GM12891 (cell line): ENCODE measurements around the gene SNAP29.
"Not testable (repeated sequence)": the region's sequence is repeated elsewhere in the genome, so short reads cannot be mapped to it uniquely, and the experiment has no call there.

Source experiments
- DNase-seq: peaks from one replicate; pipeline ENCODE4 v3.0.0; 2011; ENCODE audit warnings: low spot score; ENCODE audit not compliant: insufficient read length
- FAIRE-seq: peaks from 2 replicates; lab custom pipeline; 2011; peaks lifted over from hg19 to GRCh38; lab: Jason Lieb, UNC
- PAX5 ChIP-seq: IDR thresholded peaks from 2 replicates; pipeline ENCODE4 v1.6.1; 2011; ENCODE audit warnings: low read length, moderate library complexity, mild to moderate bottlenecking; ENCODE audit not compliant: insufficient read depth, severe bottlenecking
- POLR2A ChIP-seq: IDR thresholded peaks from 2 replicates; pipeline ENCODE4 v1.6.1; 2011; ENCODE audit warnings: low read depth, low read length, control low read depth
- POLR2AphosphoS5 ChIP-seq: IDR thresholded peaks from 2 replicates; pipeline ENCODE4 v1.6.1; 2011; ENCODE audit warnings: low read depth, low read length, control low read depth
- POU2F2 ChIP-seq: IDR thresholded peaks from 2 replicates; pipeline ENCODE4 v1.6.1; 2011; ENCODE audit warnings: low read depth, mild to moderate bottlenecking, control low read depth, low read length, moderate library complexity
- SPI1 ChIP-seq: IDR thresholded peaks from 2 replicates; pipeline ENCODE4 v1.6.1; 2011; ENCODE audit warnings: low read depth, low read length, control low read depth
- TAF1 ChIP-seq: IDR thresholded peaks from 2 replicates; pipeline ENCODE4 v1.6.1; 2011; ENCODE audit warnings: low read depth, low read length, control low read depth

SNAP29 gene

GRCh38 chr22:20833225-20833665, 25.6 kb upstream of the SNAP29 start:
- TF ChIP-seq PAX5 (no peak), POLR2AphosphoS5 (no peak), POU2F2 (no peak), TAF1 (no peak), SPI1 (no peak), POLR2A (no peak)
- DNase-seq (no peak), FAIRE-seq (no peak)

GRCh38 chr22:20834206-20834605, 24.6 kb upstream of the SNAP29 start:
- DNase-seq = no peak
- no peak for TF ChIP-seq PAX5
- TF ChIP-seq SPI1 = no peak
- TF ChIP-seq POLR2AphosphoS5 = no peak
- no peak for TF ChIP-seq TAF1
- TF ChIP-seq POU2F2 = no peak
- TF ChIP-seq POLR2A = no peak
- no peak for FAIRE-seq

- no peak for FAIRE-seq
- no peak for TF ChIP-seq POLR2AphosphoS5
- TF ChIP-seq POU2F2 = no peak
- no peak for TF ChIP-seq POLR2A
- no peak for TF ChIP-seq TAF1
- TF ChIP-seq PAX5 = no peak
- TF ChIP-seq SPI1 = no peak
These were observed 24.1 kb upstream of the SNAP29 start for GRCh38 chr22:20834725-20835124.

GRCh38 chr22:20836987-20837823, 21.6 kb upstream of the SNAP29 start:
- no peak for TF ChIP-seq POU2F2
- no peak for TF ChIP-seq POLR2A
- no peak for TF ChIP-seq SPI1
- TF ChIP-seq TAF1 = no peak
- TF ChIP-seq POLR2AphosphoS5 = no peak
- TF ChIP-seq PAX5 = no peak
- FAIRE-seq (no peak), DNase-seq (no peak)

More at GRCh38 chr22:20834725-20835124, 24.1 kb upstream of the SNAP29 start:
- DNase-seq = no peak

- FAIRE-seq, DNase-seq: not testable (repeated sequence)
These were observed 19.5 kb upstream of the SNAP29 start for GRCh38 chr22:20839354-20839753.

- FAIRE-seq = no peak
- no peak for TF ChIP-seq POLR2A
- TF ChIP-seq TAF1 = no peak
- TF ChIP-seq POLR2AphosphoS5 = no peak
- no peak for TF ChIP-seq SPI1
- TF ChIP-seq PAX5 = no peak
- TF ChIP-seq POU2F2 = no peak
- DNase-seq = no peak
These were observed 18.8 kb upstream of the SNAP29 start for GRCh38 chr22:20839837-20840645.

GRCh38 chr22:20840646-20841371, 18.0 kb upstream of the SNAP29 start:
- FAIRE-seq (no peak), DNase-seq (no peak)
- no peak for TF ChIP-seq POU2F2

- no peak for TF ChIP-seq POLR2AphosphoS5
- no peak for TF ChIP-seq POLR2A
- no peak for TF ChIP-seq POU2F2
- TF ChIP-seq PAX5 = no peak
- no peak for TF ChIP-seq TAF1
- no peak for TF ChIP-seq SPI1
- DNase-seq (no peak), FAIRE-seq (no peak)
These were observed 15.3 kb upstream of the SNAP29 start for GRCh38 chr22:20843501-20843900.

GRCh38 chr22:20844055-20845037, 14.5 kb upstream of the SNAP29 start:
- no peak for DNase-seq
- no peak for FAIRE-seq
- TF ChIP-seq POU2F2 = no peak
- no peak for TF ChIP-seq TAF1
- TF ChIP-seq PAX5 = no peak
- no peak for TF ChIP-seq POLR2AphosphoS5
